ENCODE data around the gene MXD4.
"Not testable (repeated sequence)": the region's sequence is repeated elsewhere in the genome, so short reads cannot be mapped to it uniquely, and the experiment has no call there.

The MXD4 gene

GRCh38 chr4:2276581-2277325 is 14.8 kb upstream of the MXD4 start:
- FAIRE-seq = no peak
- DNase-seq (ENCODE audit: insufficient read length, low spot score) = no peak

- no peak for DNase-seq (ENCODE audit: insufficient read length, low spot score)
- no peak for FAIRE-seq
These were observed 13.8 kb upstream of the MXD4 start for GRCh38 chr4:2275546-2276251.

DNA sequence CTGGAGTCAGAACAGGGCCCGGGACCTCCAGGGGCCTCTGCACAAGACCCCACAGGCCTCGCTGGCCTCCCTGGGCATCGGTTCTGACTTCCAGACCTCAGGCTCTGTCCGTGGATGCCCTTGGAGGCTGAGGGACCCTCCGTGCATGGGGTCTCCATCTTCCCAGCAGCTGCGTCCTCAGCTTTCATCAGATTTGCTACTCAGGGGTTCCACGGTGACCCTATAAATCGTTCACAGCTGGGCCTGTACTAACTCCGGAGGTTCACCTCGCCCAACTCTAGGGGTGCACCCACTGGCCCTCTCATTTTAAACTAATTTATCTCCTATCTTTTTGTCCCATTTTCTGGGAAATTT is 13.1 kb upstream of the MXD4 start:
- not testable (repeated sequence) for FAIRE-seq; DNase-seq (ENCODE audit: insufficient read length, low spot score)

DNA sequence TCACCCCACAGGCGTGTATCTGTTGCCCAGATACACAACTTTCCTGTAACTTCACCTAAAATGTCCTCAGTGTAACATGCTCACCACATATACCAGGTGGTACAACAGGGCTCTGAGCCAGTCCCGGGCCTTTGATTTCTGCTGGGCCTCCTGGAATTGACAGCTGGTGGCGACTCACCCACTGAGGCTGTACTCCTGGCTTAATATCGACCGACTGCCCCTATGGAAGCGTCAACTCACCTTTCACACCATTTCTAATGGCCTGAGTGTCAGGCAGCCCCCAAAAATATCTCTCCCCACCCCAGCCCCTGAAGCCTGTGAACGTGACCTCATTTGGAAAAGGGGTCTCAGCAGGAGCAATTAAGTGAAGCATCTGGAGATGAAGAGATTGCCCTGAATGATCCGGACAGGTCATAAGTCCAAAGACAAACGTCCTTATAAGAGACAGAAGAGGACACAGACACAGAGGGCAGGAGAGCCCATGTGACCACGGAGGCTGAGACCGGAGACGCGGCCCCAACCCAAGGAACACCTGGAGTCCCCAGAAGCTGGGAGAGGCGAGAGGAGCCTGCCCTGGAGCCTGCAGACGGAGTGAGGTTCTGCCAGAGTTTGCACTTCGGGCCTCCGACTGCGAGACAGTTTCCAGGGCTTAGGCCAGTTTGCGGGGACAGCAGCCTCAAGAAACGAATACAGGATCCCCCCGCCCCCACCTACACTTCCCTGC is 12.6 kb upstream of the MXD4 start:
- no peak for FAIRE-seq
- no peak for DNase-seq (ENCODE audit: insufficient read length, low spot score)

GRCh38 chr4:2273657-2274319 is 11.9 kb upstream of the MXD4 start:
- no peak for FAIRE-seq
- no peak for DNase-seq (ENCODE audit: insufficient read length, low spot score)

DNA sequence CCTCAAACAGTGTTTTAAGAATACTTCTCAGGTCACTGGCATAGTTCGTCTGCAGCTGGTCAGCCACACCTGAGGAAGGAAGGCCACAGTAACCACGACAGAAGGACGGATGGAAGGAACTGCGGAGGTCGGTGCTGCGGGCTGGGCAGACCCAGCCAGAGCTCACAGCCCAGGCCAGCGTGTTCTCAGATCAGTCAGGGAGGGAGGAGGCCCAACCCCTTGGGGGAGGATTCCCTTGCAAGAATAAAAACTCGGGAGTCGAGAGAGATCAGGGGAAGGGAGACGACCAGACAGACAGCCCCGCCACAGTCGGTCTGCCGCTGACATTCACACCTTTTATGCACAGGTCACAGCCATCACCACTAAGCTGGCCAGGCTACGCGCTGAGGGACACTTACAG is 11.3 kb upstream of the MXD4 start:
- FAIRE-seq (no peak), DNase-seq (ENCODE audit: insufficient read length, low spot score) (no peak)

DNA sequence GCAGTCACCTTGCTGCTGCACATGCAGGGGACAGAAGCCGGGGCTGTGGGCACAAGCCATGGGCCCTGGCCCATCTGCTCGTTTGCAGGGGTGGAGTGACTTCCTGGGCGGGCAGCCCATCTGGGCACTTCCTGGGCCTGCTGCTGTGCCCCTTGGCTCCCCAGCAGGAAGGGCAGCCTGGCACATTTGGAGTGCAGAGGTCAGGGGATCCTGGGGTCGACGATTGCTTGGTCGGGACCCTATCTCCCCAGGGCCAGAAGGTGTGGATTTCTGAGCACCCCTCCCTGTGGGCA is 10.9 kb upstream of the MXD4 start:
- DNase-seq (ENCODE audit: insufficient read length, low spot score) (no peak), FAIRE-seq (no peak)

DNA sequence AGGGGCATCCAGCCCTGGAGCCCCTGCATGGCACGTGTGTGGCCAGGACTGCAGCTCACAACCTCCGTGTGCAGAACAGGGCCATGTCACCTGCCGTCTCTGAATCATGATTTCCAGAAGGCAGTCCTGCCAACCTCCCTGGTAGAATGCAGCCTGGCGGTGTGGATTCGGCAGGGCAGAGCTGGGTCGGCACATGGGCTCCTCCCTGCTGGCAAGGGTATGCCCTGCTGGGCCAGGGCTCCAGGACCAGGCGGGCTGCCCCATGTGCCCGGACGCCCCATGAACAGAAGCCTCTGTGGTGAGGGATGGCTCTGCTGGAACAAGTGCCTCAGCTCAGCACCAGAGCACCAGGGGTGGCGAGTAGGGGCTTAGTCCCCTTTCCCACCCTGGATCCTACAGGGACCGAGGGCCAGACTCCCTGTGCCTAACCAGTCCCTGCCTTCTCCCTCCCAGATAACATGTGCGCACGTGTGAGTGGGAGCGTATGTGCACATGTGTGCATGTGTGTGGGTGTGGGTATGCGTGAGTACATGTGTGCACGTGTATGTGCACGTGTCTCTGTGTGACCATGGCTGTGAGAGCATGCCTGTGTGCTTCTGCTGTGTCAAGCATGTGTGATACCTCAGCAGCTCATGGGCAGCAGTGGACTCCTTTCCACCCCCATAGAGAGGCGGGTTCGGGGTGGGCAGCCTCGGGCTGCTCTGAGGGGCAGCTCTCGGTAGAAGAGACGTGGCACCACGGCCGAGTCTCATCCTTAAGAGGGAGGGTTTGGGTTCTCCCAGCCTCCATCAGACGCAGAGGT is 10.3 kb upstream of the MXD4 start:
- FAIRE-seq (no peak), DNase-seq (ENCODE audit: insufficient read length, low spot score) (no peak)

DNA sequence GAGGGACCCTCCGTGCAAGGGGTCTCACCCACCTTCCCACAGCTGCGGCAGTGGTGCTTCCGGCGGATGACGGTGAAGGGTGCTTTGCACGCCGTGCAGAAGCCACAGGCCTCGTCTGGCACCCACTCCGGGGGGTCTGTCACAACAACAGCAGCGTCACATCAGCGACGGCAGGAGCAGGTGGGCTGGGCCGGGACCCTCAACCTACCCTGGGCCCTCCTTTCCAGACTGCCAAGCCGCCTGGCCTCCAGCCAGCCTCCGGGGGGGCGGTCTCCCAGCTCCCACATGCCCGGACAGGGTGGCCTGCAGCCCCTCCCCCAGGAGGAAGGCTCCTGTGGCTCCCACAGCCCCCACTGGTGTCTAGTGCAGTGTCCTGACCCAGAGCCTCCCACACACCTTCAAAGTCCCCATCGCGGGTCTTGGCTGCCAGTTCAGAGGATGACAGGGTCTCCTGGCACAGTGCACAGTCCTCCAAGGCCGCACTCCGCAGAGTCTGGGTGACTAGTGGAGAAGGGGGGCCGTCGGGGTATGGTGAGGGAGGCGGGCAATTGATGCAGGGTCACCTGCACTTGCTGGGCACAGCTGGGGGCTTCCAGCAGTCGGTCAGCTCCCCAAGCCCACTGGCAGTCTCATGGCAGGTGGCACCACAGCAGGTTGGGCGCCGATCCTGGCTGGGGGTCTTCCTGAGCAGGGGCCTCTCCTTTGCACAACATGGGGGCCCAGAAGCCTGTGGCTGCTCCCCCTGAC is 9.5 kb upstream of the MXD4 start:
- DNase-seq (ENCODE audit: insufficient read length, low spot score) (no peak), FAIRE-seq (no peak)

DNA sequence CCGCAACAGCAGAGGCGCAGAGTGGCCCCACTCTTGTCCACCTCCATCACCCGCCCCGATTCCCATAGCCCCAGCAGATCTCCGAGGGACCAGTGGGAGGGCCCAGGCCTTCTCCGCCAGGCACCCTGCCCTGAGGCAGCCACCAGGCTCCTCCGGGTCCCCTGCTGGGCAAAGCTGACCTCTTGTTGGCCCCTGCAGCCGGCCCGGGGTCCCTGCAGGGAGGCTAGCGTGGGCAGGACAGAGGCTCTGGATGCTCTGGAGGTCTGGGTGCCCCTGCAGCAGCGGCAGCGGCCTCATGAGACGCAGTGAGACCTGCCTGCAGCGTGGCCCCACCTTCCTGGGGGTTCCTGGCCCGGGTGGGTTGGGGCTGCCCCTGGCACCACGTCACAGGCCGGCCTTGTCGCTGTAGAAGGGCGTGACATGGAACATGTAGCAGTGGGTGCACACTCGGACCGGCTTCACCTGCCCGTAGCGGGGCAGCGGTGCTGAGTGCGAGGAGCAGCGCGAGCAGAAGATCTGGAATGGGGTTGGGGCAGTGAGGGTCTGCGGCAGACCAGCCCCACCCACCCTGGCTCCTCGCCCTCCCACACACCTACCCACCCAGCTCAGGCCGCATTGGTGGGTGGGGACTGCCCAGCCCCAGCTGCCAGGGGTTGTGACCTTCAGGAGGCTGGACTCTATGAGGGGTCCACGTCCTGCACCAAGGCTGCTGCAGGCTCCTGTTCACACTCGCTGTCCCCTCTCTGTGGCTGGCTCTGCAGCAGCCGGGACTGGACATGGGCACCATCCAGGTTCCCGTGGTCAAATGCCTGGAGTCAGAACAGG is 8.6 kb upstream of the MXD4 start:
- DNase-seq (ENCODE audit: insufficient read length, low spot score) (no peak), FAIRE-seq (no peak)

- no peak for FAIRE-seq
These were observed 7.8 kb upstream of the MXD4 start for GRCh38 chr4:2269618-2270163.

DNA sequence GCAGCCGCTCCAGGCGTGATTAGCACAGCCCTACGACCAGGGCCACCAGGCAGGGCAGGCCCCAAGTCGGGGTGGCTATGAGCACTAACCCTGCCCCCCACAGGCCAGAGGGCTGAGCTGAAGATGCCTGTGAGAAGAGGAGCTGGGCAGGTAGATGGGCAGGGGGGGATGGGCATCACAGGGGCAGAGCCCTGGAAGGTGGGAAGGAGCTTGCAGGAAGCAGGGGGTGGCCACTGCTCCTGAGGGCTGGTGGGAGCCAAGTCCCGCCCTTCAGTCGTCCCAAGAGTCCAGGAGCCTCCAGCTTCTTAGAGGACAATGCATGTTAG is 7.3 kb upstream of the MXD4 start:
- DNase-seq (ENCODE audit: insufficient read length, low spot score) (no peak), FAIRE-seq (no peak)

More at GRCh38 chr4:2269618-2270163, 7.8 kb upstream of the MXD4 start:
- no peak for DNase-seq (ENCODE audit: insufficient read length, low spot score)

DNA sequence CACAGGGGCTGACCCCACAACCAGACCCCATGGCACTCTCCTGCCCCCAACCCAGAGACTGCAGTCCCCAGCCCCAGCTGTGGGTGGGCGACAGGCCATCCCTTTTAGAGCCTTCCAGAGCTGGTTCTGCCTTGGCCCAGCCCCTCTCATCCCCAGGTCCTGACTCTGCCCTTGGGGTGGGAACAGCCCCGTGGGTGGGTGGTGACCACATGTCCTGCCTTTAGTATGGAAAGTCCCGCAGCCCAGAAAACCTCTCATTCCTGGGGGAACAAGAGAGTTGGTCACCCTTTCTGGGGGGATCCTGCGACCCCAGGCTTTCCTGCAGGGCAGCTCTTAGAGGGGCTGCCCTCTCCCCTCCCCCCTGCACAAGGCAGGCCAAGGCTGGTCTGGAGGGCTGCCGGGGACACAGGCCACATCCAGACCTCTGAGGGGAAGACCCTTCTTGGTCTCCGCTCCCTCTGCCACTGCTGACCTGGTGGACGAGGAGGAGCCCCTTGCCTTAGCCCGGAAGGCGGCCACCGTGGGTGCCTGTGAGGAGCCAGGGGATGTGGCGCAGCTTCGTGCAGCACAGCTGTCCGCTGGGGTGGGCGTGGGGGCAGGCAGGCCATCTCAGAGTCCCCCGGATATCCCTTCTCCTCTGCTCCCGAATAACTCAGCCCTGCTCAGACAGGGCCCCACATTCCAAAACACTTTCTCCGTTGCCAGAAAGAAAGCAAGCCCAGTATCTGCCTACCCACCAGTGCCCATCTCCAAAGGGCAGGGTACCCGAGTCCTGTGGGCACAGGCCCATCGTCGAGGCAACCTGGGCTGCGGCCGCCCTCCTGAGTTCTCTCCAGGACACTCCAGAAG is 6.7 kb upstream of the MXD4 start:
- DNase-seq (ENCODE audit: insufficient read length, low spot score) (no peak), FAIRE-seq (no peak)

GRCh38 chr4:2267841-2268240 is 5.9 kb upstream of the MXD4 start:
- DNase-seq (ENCODE audit: insufficient read length, low spot score) = no peak
- no peak for FAIRE-seq

- DNase-seq (ENCODE audit: insufficient read length, low spot score) = no peak
- no peak for FAIRE-seq
These were observed 5.5 kb upstream of the MXD4 start for GRCh38 chr4:2267320-2267811.

- no peak for FAIRE-seq
- DNase-seq (ENCODE audit: insufficient read length, low spot score) = no peak
These were observed 4.9 kb upstream of the MXD4 start for GRCh38 chr4:2266821-2267220.

DNA sequence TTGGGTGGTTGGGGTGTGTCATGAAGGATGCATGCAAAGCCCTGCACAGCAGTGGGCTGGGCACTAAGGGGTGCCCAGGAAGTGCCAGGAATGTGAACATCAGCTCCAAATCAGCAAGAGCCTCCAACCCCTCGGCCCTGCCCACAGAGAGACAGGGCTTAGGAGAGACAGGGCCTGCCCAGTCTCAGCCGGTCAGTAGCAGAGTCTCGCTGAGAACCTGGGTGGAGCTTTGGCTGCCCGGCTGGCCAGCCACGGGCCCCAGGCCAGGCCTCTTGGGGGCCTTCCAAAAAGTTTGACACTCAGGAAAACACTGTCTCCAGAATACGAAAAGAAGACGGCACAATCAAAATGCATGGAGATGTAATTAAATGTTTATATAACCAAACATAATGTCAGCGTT is 4.3 kb upstream of the MXD4 start:
- DNase-seq (ENCODE audit: insufficient read length, low spot score) = no peak
- no peak for FAIRE-seq

All from GM19239 (cell line).